Type B pancreatic cell (in vitro differentiated cells): ENCODE data around the gene KYAT1. TPM values are rescaled to one million over a fixed set of nuclear protein-coding genes. Genes with fewer than 3 reads are reported as not detected.

ENCODE experiments used
- DNase-seq: peaks from one replicate; pipeline ENCODE4 v3.0.0; 2021; ENCODE audit warnings: mixed read lengths; ENCODE audit not compliant: unreplicated experiment; ENCODE audit errors: extremely low spot score
- H3K27ac Mint-ChIP-seq: 2 replicates; pipeline ENCODE4 v1.8.0; 2021; ENCODE audit warnings: mild to moderate bottlenecking, mixed read lengths
- H3K27me3 Mint-ChIP-seq: 2 replicates; pipeline ENCODE4 v1.8.0; 2021; ENCODE audit warnings: mixed read lengths
- H3K36me3 Mint-ChIP-seq: 2 replicates; pipeline ENCODE4 v1.8.0; 2021; ENCODE audit warnings: mixed read lengths
- H3K4me1 Mint-ChIP-seq: one replicate; pipeline ENCODE4 v1.8.0; 2021; ENCODE audit warnings: mixed read lengths; ENCODE audit not compliant: unreplicated experiment
- H3K4me3 Mint-ChIP-seq: 2 replicates; pipeline ENCODE4 v1.8.0; 2021; ENCODE audit warnings: mild to moderate bottlenecking, mixed read lengths
- H3K9me3 Mint-ChIP-seq: 2 replicates; pipeline ENCODE4 v1.8.0; 2021; ENCODE audit warnings: mixed read lengths
- total RNA-seq: library from RNA; stranded (reverse); gene quantifications from 2 replicates; pipeline ENCODE4 v1.2.1, GENCODE V29; 2021; ENCODE audit warnings: low replicate concordance
- TF ChIP-seq, protein P1 (sequence below): fragments of 200-600 bp; sonication (generic); conservative IDR thresholded peaks from 2 replicates; pipeline ENCODE4 v1.5.0; 2021; ENCODE audit warnings: antibody characterized with exemption, mild to moderate bottlenecking

Gene KYAT1
- total RNA-seq, 1 donor from 2014 or later = 11.5 TPM

DNA sequence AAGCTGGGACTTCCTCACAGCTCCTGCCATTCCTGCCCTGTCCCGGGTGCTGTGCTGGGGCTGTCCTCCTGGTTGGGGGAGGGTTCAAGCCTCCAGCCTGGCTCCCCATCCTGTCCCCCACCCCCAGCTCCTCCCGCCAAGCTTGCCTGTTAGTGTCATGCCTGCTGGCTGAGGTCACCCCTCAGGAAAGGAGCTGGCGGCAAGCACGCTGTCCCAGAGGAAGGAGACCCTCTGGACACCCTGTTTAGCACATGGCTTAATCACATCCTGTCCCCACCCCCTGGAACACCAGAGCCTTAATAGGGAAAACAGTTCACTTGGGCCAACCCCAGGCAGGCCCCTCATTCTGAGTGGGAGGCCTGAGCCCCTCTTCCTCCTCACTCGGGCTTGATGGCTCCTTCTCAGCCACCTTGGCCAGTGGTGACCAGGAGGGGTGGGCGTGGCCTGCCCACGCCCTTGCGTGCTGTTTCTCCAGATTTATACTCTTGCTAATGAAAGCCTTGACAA, 29.8 kb upstream of the KYAT1 start:
- Mint-ChIP-seq H3K4me3 (no peak overlapping the region), H3K4me1 (peaks cover 21% of the 10 kb centered on the region), H3K9me3 (no peaks in the 10 kb centered on the region), H3K27ac (peak overlapping the region; percentile 85), H3K27me3 (no peaks in the 10 kb centered on the region), H3K36me3 (peaks cover 16% of the 10 kb centered on the region)
- no peak for DNase-seq
- TF ChIP-seq, protein P1, sequence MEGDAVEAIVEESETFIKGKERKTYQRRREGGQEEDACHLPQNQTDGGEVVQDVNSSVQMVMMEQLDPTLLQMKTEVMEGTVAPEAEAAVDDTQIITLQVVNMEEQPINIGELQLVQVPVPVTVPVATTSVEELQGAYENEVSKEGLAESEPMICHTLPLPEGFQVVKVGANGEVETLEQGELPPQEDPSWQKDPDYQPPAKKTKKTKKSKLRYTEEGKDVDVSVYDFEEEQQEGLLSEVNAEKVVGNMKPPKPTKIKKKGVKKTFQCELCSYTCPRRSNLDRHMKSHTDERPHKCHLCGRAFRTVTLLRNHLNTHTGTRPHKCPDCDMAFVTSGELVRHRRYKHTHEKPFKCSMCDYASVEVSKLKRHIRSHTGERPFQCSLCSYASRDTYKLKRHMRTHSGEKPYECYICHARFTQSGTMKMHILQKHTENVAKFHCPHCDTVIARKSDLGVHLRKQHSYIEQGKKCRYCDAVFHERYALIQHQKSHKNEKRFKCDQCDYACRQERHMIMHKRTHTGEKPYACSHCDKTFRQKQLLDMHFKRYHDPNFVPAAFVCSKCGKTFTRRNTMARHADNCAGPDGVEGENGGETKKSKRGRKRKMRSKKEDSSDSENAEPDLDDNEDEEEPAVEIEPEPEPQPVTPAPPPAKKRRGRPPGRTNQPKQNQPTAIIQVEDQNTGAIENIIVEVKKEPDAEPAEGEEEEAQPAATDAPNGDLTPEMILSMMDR = no peak

- no peak for DNase-seq
- H3K4me1 Mint-ChIP-seq = peaks cover 21% of the 10 kb centered on the region
- H3K27ac Mint-ChIP-seq = no peak overlapping the region
- no peaks in the 10 kb centered on the region for H3K9me3 Mint-ChIP-seq
- H3K27me3 Mint-ChIP-seq = no peaks in the 10 kb centered on the region
- TF ChIP-seq, protein P1 = no peak
- no peak overlapping the region for H3K4me3 Mint-ChIP-seq
- H3K36me3 Mint-ChIP-seq = peaks cover 16% of the 10 kb centered on the region
These were observed 29.2 kb upstream of the KYAT1 start for GRCh38 chr9:128910906-128911305.

DNA sequence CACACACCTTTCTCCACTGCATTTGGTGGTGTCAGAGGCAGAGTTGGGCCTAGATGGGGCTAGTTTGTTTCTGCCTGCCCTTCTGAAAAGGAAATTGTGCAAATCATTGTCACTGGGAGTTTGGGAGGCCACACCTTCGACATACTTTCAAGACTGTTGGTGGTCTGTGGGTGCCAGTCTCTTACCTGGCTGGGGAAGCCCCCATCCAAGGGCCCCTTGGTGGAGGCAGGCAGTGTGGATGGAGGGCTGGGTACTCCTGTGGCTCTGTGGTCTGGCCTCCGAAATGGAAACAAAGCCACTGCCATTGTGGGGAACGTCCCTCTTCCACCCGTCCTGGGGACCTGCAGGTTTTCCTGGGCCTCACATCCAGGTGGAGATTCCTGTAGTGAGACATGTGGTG, 28.1 kb upstream of the KYAT1 start:
- Mint-ChIP-seq H3K27ac (no peak overlapping the region), H3K4me3 (no peak overlapping the region), H3K36me3 (peaks cover 16% of the 10 kb centered on the region), H3K4me1 (peaks cover 21% of the 10 kb centered on the region), H3K9me3 (no peaks in the 10 kb centered on the region), H3K27me3 (no peaks in the 10 kb centered on the region)
- TF ChIP-seq, protein P1 = no peak
- no peak for DNase-seq

DNA sequence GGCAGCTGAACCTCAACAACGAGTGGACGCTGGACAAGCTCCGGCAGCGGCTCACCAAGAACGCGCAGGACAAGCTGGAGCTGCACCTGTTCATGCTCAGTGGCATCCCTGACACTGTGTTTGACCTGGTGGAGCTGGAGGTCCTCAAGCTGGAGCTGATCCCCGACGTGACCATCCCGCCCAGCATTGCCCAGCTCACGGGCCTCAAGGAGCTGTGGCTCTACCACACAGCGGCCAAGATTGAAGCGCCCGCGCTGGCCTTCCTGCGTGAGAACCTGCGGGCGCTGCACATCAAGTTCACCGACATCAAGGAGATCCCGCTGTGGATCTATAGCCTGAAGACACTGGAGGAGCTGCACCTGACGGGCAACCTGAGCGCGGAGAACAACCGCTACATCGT, 26.6 kb upstream of the KYAT1 start:
- Mint-ChIP-seq H3K36me3 (peaks cover 16% of the 10 kb centered on the region), H3K27ac (no peak overlapping the region), H3K27me3 (no peaks in the 10 kb centered on the region), H3K9me3 (no peaks in the 10 kb centered on the region), H3K4me3 (no peak overlapping the region), H3K4me1 (peaks cover 21% of the 10 kb centered on the region)
- no peak for DNase-seq
- TF ChIP-seq, protein P1 = no peak

DNA sequence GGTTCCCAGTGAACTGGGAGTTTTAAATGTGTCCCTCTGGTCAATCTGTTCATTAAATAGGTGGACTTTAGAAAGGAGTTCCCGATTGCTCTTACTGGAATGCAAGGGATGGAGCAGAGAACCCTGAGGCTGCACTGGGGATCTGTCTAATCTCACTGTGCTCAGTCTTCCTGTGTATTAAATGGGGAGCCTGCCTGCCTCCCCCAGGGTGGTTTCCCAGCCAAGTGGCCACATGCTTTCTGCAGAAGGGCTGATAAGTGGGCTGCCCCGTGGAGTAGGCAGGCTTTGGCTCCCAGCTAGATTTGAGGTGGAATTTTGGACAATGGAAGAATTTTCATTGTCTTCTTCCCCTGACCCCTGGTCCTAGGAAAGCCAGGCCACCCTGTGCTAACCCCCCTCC, 25.0 kb upstream of the KYAT1 start:
- H3K27ac Mint-ChIP-seq = no peak overlapping the region
- TF ChIP-seq, protein P1 = no peak
- H3K4me3 Mint-ChIP-seq = no peak overlapping the region

GRCh38 chr9:128905964-128906363, 24.2 kb upstream of the KYAT1 start:
- H3K9me3 Mint-ChIP-seq = no peaks in the 10 kb centered on the region
- peaks cover 16% of the 10 kb centered on the region for H3K36me3 Mint-ChIP-seq
- H3K4me1 Mint-ChIP-seq = peaks cover 1% of the 10 kb centered on the region
- no peaks in the 10 kb centered on the region for H3K27me3 Mint-ChIP-seq
- no peak overlapping the region for H3K4me3 Mint-ChIP-seq
- no peak overlapping the region for H3K27ac Mint-ChIP-seq
- no peak for DNase-seq
- TF ChIP-seq, protein P1 = no peak

More for the DNA sequence above, 25.0 kb upstream of the KYAT1 start:
- Mint-ChIP-seq H3K4me1 (peaks cover 8% of the 10 kb centered on the region), H3K27me3 (no peaks in the 10 kb centered on the region), H3K36me3 (peaks cover 16% of the 10 kb centered on the region), H3K9me3 (no peaks in the 10 kb centered on the region)
- no peak for DNase-seq
